Activated T-cell treated with anti-CD3 and anti-CD28 coated beads, Interleukin-2, amount 50 U/mL, for 24 hours (primary cell): Measurements from ENCODE around the gene SIRPB2.

ENCODE experiments used
- DNase-seq: peaks from one replicate; pipeline ENCODE4 v3.0.0-alpha.2; 2020
- H3K27ac Mint-ChIP-seq: 2 replicates; pipeline ENCODE4 v1.8.0; 2020; ENCODE audit warnings: mild to moderate bottlenecking, mixed read lengths
- H3K27me3 Mint-ChIP-seq: 2 replicates; pipeline ENCODE4 v1.8.0; 2020; ENCODE audit warnings: mixed read lengths
- H3K36me3 Mint-ChIP-seq: 2 replicates; pipeline ENCODE4 v1.8.0; 2020; ENCODE audit warnings: low read depth, mixed read lengths
- H3K4me1 Mint-ChIP-seq: 2 replicates; pipeline ENCODE4 v1.8.0; 2020; ENCODE audit warnings: low read depth, mixed read lengths
- H3K4me3 Mint-ChIP-seq: 2 replicates; pipeline ENCODE4 v1.8.0; 2020; ENCODE audit warnings: mild to moderate bottlenecking, moderate library complexity, mixed read lengths
- H3K9me3 Mint-ChIP-seq: 2 replicates; pipeline ENCODE4 v1.8.0; 2020; ENCODE audit warnings: mixed read lengths

SIRPB2 gene

DNA sequence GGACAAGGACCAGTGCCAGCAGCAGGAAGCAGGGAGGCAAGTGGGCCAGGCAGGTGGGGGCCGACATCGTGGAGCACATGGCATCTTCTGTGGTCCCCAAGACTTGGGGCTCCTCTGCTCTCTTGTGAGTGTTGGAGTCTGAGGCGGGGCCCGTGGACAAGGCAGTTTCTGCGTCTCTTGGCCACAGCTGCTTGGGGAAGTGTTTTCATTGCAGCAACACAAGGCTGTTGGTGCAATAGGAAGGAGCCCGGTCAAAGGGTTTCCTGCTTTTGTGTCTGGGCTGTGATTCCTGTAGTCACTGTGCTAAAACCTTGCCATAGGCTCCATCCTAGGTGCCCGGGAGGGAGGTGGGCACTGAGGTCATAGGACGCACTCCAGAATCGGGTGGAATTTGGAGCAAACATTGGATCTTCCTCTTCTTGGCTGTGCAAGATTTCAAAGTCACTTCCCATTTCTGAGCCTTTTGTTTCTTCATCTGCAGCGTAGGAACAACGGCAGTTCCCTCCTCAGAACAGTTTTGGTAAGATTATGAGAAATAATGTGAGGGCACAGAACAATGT is at the start of gene SIRPB2:
Gene SIRPB2 (minus strand): TSS at position 140 of the 560 bp plus-strand sequence. CDS start 61 bp downstream, at position 79.
- Mint-ChIP-seq H3K36me3 (no peaks in the 10 kb centered on the region), H3K27ac (no peak within 1 kb of the TSS), H3K9me3 (peaks cover 2% of the 10 kb centered on the region), H3K4me3 (no peak within 1 kb of the TSS), H3K4me1 (peaks cover 5% of the 10 kb centered on the region), H3K27me3 (peaks cover 42% of the 10 kb centered on the region)
- DNase-seq, result no peak

DNA sequence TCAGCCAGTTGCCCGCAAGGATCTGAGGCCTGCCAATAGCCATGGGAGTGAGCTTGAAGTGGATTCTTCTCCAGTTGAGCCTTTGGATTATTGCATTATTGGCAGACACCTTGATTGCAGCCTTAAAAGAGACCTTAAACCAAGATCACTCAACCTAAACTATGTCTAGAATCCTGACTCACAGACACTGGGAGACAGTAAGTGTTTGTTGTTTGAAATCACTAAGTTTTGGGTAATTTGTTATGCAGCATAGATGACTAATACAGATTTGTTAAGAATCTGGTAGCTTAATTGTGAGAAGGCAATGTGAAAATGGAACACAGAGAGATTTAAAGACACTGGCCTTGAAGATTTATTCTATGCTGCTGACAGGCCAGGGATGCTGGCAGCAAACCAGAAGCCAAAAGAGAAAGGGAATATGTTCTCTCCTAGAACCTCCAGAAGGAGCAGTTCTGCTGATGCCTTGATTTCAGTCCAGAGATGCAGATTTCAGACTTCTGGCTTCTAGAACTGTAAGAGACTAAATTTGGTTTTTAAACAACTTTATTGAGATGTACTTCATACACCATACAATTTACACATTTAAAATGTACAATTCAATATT is 48.7 kb upstream of the SIRPB2 start:
- Mint-ChIP-seq H3K36me3 (no peaks in the 10 kb centered on the region), H3K4me3 (no peak overlapping the region), H3K27ac (no peak overlapping the region), H3K9me3 (peaks cover 12% of the 10 kb centered on the region), H3K27me3 (no peaks in the 10 kb centered on the region), H3K4me1 (peaks cover 16% of the 10 kb centered on the region)
- DNase-seq, result no peak

GRCh38 chr20:1538655-1539054 is 47.4 kb upstream of the SIRPB2 start:
- Mint-ChIP-seq H3K36me3 (no peaks in the 10 kb centered on the region), H3K4me3 (no peak overlapping the region), H3K27me3 (no peaks in the 10 kb centered on the region), H3K9me3 (peaks cover 12% of the 10 kb centered on the region), H3K4me1 (peaks cover 16% of the 10 kb centered on the region), H3K27ac (no peak overlapping the region)
- no peak for DNase-seq

DNA sequence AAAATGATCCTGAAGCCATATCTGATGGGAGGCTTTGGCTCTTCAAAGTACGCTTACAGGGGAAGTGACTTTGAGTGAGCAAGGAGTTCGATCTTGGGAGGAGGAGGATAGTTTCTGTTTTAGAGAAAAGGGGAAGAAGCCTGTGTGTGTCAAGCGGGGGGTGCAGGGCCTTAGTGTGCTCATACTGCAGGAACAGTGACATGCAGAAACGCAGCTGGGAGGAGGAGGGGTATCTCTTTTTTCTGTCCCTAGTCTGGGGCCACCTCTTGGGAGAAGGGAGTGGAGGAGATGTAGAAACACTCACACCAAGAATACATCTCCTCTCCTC is 46.5 kb upstream of the SIRPB2 start:
- DNase-seq, result no peak
- Mint-ChIP-seq H3K36me3 (no peaks in the 10 kb centered on the region), H3K4me1 (peaks cover 16% of the 10 kb centered on the region), H3K27me3 (no peaks in the 10 kb centered on the region), H3K9me3 (peaks cover 12% of the 10 kb centered on the region), H3K27ac (peak overlapping the region; percentile 8), H3K4me3 (no peak overlapping the region)

DNA sequence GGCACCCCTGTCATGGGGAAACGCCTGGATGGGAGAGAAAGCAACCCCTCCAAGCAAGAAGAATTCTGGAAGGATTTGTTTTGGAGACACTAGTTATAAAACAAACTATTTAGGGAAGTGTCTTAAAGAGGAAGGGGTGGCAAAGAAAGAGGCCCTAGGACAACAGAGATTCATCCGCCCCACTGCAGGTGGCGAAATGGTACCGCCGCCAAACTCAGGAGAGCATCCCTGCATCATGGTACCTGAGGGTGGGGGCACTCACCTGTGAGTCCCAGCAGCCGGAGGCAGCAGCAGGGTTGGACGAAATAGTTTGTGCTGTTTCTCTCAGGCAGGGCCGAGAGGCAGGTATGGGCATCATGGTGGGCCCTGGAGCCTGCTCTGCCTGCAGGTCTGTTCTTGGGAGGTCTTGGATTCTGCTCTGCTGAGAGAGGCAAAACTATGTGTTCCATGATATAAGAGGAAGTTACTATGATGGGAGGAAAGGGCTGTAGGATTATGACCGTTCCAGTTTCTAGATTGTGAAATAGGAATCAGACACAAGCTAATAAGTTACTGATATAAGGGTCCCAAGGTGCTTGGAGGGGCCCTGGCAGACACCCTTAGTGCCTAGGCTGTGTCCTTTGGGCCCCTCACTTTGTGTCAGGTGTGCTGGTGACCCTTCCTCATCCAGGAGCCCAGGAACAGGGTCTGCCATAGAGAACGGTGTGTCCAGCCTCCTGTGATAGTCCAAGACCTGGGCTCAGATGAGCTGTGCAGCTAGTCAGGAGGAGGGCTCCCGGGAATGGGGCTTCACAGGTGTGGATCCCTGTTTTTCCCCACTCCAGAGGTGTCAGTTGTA is 45.9 kb upstream of the SIRPB2 start:
- H3K36me3 Mint-ChIP-seq, result no peaks in the 10 kb centered on the region
- H3K27ac Mint-ChIP-seq, result peak overlapping the region; percentile 8
- DNase-seq, result no peak
- H3K4me3 Mint-ChIP-seq, result no peak overlapping the region
- no peaks in the 10 kb centered on the region for H3K27me3 Mint-ChIP-seq
- peaks cover 16% of the 10 kb centered on the region for H3K4me1 Mint-ChIP-seq
- peaks cover 12% of the 10 kb centered on the region for H3K9me3 Mint-ChIP-seq

GRCh38 chr20:1535420-1536175 is 44.4 kb upstream of the SIRPB2 start:
- H3K4me1 Mint-ChIP-seq, result peaks cover 19% of the 10 kb centered on the region
- no peak overlapping the region for H3K4me3 Mint-ChIP-seq
- no peaks in the 10 kb centered on the region for H3K27me3 Mint-ChIP-seq
- DNase-seq, result no peak
- peaks cover 6% of the 10 kb centered on the region for H3K9me3 Mint-ChIP-seq
- H3K27ac Mint-ChIP-seq, result no peak overlapping the region
- H3K36me3 Mint-ChIP-seq, result no peaks in the 10 kb centered on the region

DNA sequence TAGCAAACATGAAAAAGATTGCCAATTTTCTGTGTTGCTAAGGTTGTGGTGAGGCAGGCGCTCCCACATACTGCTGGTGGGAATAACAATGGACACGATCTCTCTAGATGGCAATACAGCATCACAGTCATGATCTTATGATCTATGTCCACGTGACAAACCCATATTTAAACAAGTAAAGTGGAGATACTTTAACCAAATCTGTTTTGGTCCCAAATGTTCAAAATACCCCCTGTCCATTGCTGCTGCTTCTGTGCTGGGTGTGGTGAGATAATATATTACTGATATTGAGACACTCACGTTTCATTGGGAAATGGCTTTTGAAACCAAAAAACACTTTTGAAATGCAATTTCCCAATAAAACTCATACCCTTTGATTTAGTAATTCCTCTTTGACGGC is 43.3 kb upstream of the SIRPB2 start:
- Mint-ChIP-seq H3K4me3 (no peak overlapping the region), H3K36me3 (no peaks in the 10 kb centered on the region), H3K27ac (no peak overlapping the region), H3K27me3 (no peaks in the 10 kb centered on the region), H3K9me3 (peaks cover under 1% of the 10 kb centered on the region), H3K4me1 (peaks cover 16% of the 10 kb centered on the region)
- no peak for DNase-seq

GRCh38 chr20:1533059-1533458 is 41.8 kb upstream of the SIRPB2 start:
- Mint-ChIP-seq H3K4me3 (no peak overlapping the region), H3K9me3 (no peaks in the 10 kb centered on the region), H3K36me3 (no peaks in the 10 kb centered on the region), H3K27me3 (no peaks in the 10 kb centered on the region), H3K4me1 (peaks cover 12% of the 10 kb centered on the region), H3K27ac (no peak overlapping the region)
- DNase-seq, result no peak

DNA sequence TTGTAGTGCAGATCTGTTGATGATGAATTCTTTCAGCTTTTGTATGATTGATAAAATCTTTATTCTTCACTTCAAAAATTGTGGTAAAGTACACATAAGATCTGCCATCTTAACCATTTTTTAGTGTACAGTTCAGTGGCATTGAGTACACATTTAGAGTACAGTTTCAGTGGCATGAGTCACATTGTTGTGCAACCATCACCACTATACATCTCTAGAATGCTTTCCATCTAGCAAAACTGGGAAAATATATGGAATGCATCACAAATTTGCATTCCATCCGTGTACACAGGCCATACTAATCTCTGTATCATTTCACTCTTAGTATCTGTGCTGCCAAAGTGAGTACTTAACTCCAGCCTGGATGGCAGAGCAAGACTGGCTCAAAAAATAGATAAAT is 37.6 kb upstream of the SIRPB2 start:
- no peak for DNase-seq
- Mint-ChIP-seq H3K27me3 (no peaks in the 10 kb centered on the region), H3K4me1 (peaks cover 9% of the 10 kb centered on the region), H3K27ac (no peak overlapping the region), H3K9me3 (no peaks in the 10 kb centered on the region), H3K36me3 (no peaks in the 10 kb centered on the region), H3K4me3 (no peak overlapping the region)

DNA sequence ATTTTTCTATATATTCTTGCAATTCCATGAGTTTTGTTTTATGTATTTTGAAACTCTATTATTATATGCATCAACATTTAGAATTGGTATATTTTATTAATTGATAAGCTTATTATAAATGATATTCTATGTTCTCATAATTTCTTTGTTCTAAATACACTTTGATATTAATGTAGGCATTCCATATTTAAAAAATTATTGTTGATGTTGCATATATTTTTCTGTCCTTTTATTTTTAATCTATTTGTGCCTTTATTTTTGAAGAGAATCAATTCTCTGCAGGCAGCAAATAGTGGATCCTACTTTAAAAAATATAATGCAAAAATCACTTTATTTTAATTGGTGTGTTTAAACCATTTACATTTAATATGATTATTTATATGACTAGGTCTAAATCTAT is 36.7 kb upstream of the SIRPB2 start:
- DNase-seq, result no peak
- H3K27me3 Mint-ChIP-seq, result no peaks in the 10 kb centered on the region
- H3K4me1 Mint-ChIP-seq, result peaks cover 9% of the 10 kb centered on the region
- H3K4me3 Mint-ChIP-seq, result no peak overlapping the region
- H3K36me3 Mint-ChIP-seq, result no peaks in the 10 kb centered on the region
- no peaks in the 10 kb centered on the region for H3K9me3 Mint-ChIP-seq
- H3K27ac Mint-ChIP-seq, result no peak overlapping the region

DNA sequence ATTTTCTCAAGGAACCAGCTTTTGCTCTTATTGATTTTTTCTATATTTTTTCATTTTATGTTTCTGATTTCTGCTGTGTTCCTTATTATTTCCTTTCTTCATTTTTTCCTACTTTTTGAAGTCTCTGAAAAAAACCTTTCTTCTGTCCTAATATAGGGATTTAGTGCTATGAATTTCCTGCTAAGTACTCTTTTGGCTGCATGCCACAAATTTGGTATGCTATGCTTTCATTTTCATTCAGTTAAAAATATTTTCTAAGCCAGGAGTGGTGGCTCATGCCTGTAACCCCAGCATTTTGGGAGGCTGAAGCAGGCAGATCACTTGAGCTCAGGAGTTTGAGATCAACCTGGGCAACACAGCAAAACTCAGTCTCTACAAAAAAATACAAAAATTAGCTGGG is 35.7 kb upstream of the SIRPB2 start:
- no peak overlapping the region for H3K4me3 Mint-ChIP-seq
- DNase-seq, result no peak
- peaks cover 9% of the 10 kb centered on the region for H3K4me1 Mint-ChIP-seq
- H3K36me3 Mint-ChIP-seq, result no peaks in the 10 kb centered on the region
- H3K27ac Mint-ChIP-seq, result no peak overlapping the region
- H3K27me3 Mint-ChIP-seq, result no peaks in the 10 kb centered on the region
- H3K9me3 Mint-ChIP-seq, result no peaks in the 10 kb centered on the region

DNA sequence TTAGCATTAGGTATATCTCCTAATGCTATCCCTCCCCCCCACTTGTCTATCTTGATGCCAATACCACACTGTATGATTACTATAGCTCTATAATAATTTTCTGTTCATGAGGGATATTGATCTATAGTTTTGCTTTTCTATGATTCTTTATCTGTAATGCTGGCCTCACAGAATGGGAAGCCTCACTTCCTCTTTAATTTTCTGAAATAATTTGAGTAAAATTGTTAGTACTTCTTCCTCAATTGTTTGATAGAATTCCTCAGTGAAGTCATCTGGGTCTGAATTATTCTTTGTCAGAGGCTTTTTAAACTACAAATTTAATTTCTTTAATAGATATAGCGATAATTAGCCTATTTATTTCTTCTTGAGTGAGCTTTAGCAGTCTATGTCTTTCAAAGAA is 35.1 kb upstream of the SIRPB2 start:
- Mint-ChIP-seq H3K4me3 (no peak overlapping the region), H3K36me3 (no peaks in the 10 kb centered on the region), H3K27ac (no peak overlapping the region), H3K9me3 (no peaks in the 10 kb centered on the region), H3K27me3 (no peaks in the 10 kb centered on the region), H3K4me1 (peaks cover 9% of the 10 kb centered on the region)
- DNase-seq, result no peak

- H3K27me3 Mint-ChIP-seq, result no peaks in the 10 kb centered on the region
- no peaks in the 10 kb centered on the region for H3K9me3 Mint-ChIP-seq
- no peak overlapping the region for H3K27ac Mint-ChIP-seq
- no peaks in the 10 kb centered on the region for H3K36me3 Mint-ChIP-seq
- H3K4me3 Mint-ChIP-seq, result no peak overlapping the region
- DNase-seq, result no peak
- peaks cover 4% of the 10 kb centered on the region for H3K4me1 Mint-ChIP-seq
Measured at GRCh38 chr20:1524004-1524403, 32.8 kb upstream of the SIRPB2 start.

GRCh38 chr20:1517010-1517409 is 25.8 kb upstream of the SIRPB2 start:
- H3K27ac Mint-ChIP-seq, result no peak overlapping the region
- peaks cover 4% of the 10 kb centered on the region for H3K9me3 Mint-ChIP-seq
- H3K4me1 Mint-ChIP-seq, result no peaks in the 10 kb centered on the region
- H3K4me3 Mint-ChIP-seq, result no peak overlapping the region
- no peaks in the 10 kb centered on the region for H3K36me3 Mint-ChIP-seq
- no peak for DNase-seq
- peaks cover 4% of the 10 kb centered on the region for H3K27me3 Mint-ChIP-seq

- Mint-ChIP-seq H3K4me3 (no peak overlapping the region), H3K9me3 (peaks cover 4% of the 10 kb centered on the region), H3K4me1 (no peaks in the 10 kb centered on the region), H3K27ac (no peak overlapping the region), H3K36me3 (no peaks in the 10 kb centered on the region), H3K27me3 (peaks cover 14% of the 10 kb centered on the region)
- no peak for DNase-seq
Measured at GRCh38 chr20:1513801-1514200, 22.6 kb upstream of the SIRPB2 start.
